ENCODE measurements around the gene BMX. TPM values are rescaled to one million over a fixed set of nuclear protein-coding genes. Genes with fewer than 3 reads are reported as not detected.

Gene BMX
- total RNA-seq, 5 donors from 2014 or later (not counting 1 experiment from before 2014, with no cell fraction given), result not detected

DNA sequence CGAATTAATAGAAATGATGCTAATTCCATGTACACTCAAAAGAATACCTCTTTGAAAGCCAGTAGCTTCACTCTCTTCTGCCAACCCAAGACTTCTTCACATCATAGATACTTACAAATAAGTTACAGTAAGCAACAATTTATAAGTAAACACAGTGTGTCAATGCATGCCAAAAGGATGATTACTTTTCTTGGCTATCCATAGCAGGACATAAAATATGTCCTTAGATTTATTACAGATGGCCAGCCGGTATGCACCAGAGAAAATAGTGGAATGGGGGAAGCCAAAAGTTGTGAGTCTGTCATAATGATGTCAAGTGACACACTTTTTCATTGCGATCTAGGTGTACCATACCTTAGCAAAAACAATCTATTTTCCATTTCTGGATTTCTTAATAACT is 631 bp upstream of the BMX start:
- no peak overlapping the region for H3K27ac Mint-ChIP-seq
- H3K9me3 ChIP-seq, result no peaks in the 10 kb centered on the region
- CTCF ChIA-PET, result interaction anchor here in 1 of 2 donors (0.6 kb wide), 1 partner anchor 294 kb away, joined by 3 read pairs; no protein-coding TSS in a partner anchor
- WGBS (ENCODE audit: insufficient coverage), result no CpG with 5 or more reads among the region's 3 CpGs
- no peaks in the 10 kb centered on the region for H3K36me3 ChIP-seq (ENCODE audit: control insufficient read depth in 2 of 2, extremely low read depth in 1 of 2, insufficient read depth in 1 of 2, low read length in 1 of 2)
- no peak for ATAC-seq (replicated peaks in 1 of 4)
- H3K4me1 ChIP-seq (ENCODE audit: control insufficient read depth in 1 of 2, extremely low read depth in 1 of 2, insufficient read depth in 2 of 2, low read length in 2 of 2), result no peaks in the 10 kb centered on the region
- H3K9me3 Mint-ChIP-seq, result no peaks in the 10 kb centered on the region
- H3K36me3 Mint-ChIP-seq, result no peaks in the 10 kb centered on the region
- H3K4me3 ChIP-seq (ENCODE audit: control insufficient read depth in 1 of 2, extremely low read depth in 1 of 2, low read length in 1 of 2), result no peak overlapping the region
- H3K27me3 Mint-ChIP-seq, result peaks cover 10 to 75% of the 10 kb centered on the region in 2 donors
- peaks cover 0 to 7% (median 2%) of the 10 kb centered on the region in 3 donors for H3K4me1 Mint-ChIP-seq
- no peak overlapping the region for H3K27ac ChIP-seq (ENCODE audit: low read length)
- no peak overlapping the region for H3K4me3 Mint-ChIP-seq
- POLR2A ChIA-PET, result no interaction called here
- peaks cover 0 to 3% of the 10 kb centered on the region in 2 experiments for H3K27me3 ChIP-seq (replicated peaks in 1 of 2; ENCODE audit: control insufficient read depth in 2 of 2, extremely low read depth in 1 of 2, insufficient read depth in 2 of 2, low read length in 1 of 2)
- DNase-seq, result no peak

DNA sequence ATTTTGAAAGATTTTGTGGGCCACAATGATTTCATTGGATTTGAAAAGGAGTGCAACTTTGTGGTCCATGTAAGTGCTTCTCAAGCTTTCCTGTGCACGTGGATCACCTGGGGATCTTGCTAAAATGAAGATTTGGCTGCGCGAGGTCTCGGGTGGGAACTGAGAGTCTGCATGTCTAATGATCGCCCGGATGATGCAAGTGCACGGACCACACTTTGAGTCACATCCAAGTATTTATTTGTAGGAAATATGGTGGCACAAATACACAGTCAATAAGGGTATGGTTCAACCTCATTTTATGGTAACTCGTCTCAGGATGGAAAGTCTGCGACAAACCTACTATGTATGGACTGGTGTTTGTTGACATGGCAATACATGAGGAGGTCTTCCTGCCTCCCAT is 899 bp downstream of the BMX start:
- no peaks in the 10 kb centered on the region for H3K36me3 ChIP-seq (ENCODE audit: control insufficient read depth in 2 of 2, extremely low read depth in 1 of 2, insufficient read depth in 1 of 2, low read length in 1 of 2)
- DNase-seq (no peak), ATAC-seq (replicated peaks in 1 of 4) (no peak)
- Mint-ChIP-seq H3K4me3 (no peak overlapping the region), H3K27me3 (peaks cover 10 to 75% of the 10 kb centered on the region in 2 donors), H3K36me3 (no peaks in the 10 kb centered on the region), H3K4me1 (peaks cover 0 to 7% (median 2%) of the 10 kb centered on the region in 3 donors), H3K27ac (no peak overlapping the region), H3K9me3 (no peaks in the 10 kb centered on the region)
- 79% methylated on average over 2 of the region's 9 CpGs for WGBS (ENCODE audit: insufficient coverage)
- no peak overlapping the region for H3K4me3 ChIP-seq (ENCODE audit: control insufficient read depth in 1 of 2, extremely low read depth in 1 of 2, low read length in 1 of 2)
- CTCF ChIA-PET, result no interaction called here
- POLR2A ChIA-PET, result no interaction called here
- peaks cover 0 to 3% of the 10 kb centered on the region in 2 experiments for H3K27me3 ChIP-seq (replicated peaks in 1 of 2; ENCODE audit: control insufficient read depth in 2 of 2, extremely low read depth in 1 of 2, insufficient read depth in 2 of 2, low read length in 1 of 2)
- no peak overlapping the region for H3K27ac ChIP-seq (ENCODE audit: low read length)
- no peaks in the 10 kb centered on the region for H3K9me3 ChIP-seq
- H3K4me1 ChIP-seq (ENCODE audit: control insufficient read depth in 1 of 2, extremely low read depth in 1 of 2, insufficient read depth in 2 of 2, low read length in 2 of 2), result no peaks in the 10 kb centered on the region

DNA sequence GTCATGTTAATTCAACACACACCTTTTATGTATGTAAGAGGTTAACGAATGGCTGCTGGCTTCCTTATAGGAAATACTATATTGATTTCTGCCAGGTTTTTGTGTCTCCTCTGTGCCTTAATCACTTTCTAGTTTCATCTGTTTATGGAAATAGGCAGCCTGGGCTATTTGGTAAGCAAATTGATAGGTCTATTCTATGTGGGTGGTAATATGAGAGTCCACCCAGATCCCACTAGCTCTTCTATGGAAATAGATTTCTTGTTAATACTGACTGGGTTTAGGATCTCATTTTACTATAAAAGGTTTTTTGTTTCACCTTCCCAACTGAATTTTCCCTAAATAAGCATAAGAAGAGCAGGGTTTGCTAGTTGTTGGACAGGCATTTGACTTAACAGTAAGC is 4.1 kb downstream of the BMX start:
- Histone ChIP-seq H3K9me3 (no peaks in the 10 kb centered on the region), H3K36me3 (ENCODE audit: control insufficient read depth in 2 of 2, extremely low read depth in 1 of 2, insufficient read depth in 1 of 2, low read length in 1 of 2) (no peaks in the 10 kb centered on the region), H3K4me1 (ENCODE audit: control insufficient read depth in 1 of 2, extremely low read depth in 1 of 2, insufficient read depth in 2 of 2, low read length in 2 of 2) (no peaks in the 10 kb centered on the region), H3K27me3 (replicated peaks in 1 of 2; ENCODE audit: control insufficient read depth in 2 of 2, extremely low read depth in 1 of 2, insufficient read depth in 2 of 2, low read length in 1 of 2) (peaks cover 0 to 3% of the 10 kb centered on the region in 2 experiments), H3K4me3 (ENCODE audit: control insufficient read depth in 1 of 2, extremely low read depth in 1 of 2, low read length in 1 of 2) (no peak overlapping the region), H3K27ac (ENCODE audit: low read length) (no peak overlapping the region)
- CTCF ChIA-PET, result no interaction called here
- no CpG with 5 or more reads among the region's 1 CpG for WGBS (ENCODE audit: insufficient coverage)
- H3K4me1 Mint-ChIP-seq, result no peaks in the 10 kb centered on the region
- DNase-seq (no peak), ATAC-seq (replicated peaks in 1 of 4) (no peak)
- no peaks in the 10 kb centered on the region for H3K36me3 Mint-ChIP-seq
- peaks cover 7 to 71% of the 10 kb centered on the region in 2 donors for H3K27me3 Mint-ChIP-seq
- no peak overlapping the region for H3K27ac Mint-ChIP-seq
- POLR2A ChIA-PET, result no interaction called here
- no peaks in the 10 kb centered on the region for H3K9me3 Mint-ChIP-seq
- no peak overlapping the region for H3K4me3 Mint-ChIP-seq

DNA sequence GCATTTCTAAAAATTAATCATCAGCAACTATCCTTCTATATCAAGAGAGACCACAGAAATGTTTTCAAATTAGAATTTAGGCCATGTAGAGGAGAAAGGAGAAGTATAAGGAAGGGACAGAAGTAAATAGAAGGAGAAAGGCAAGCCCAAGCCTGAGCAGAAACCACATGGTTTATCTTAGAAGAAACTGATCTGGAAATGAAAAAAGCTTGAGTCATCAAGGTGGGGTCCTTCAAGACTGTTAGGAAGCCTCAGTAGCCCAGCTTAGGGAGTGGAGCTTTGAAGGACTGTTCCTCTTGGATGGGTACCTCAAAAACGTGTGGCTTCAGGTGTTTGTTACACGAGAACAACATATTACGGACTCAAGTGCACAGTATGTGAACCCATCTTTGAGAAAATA is 4.5 kb downstream of the BMX start:
- Mint-ChIP-seq H3K4me3 (no peak overlapping the region), H3K4me1 (no peaks in the 10 kb centered on the region), H3K27ac (no peak overlapping the region), H3K36me3 (no peaks in the 10 kb centered on the region), H3K27me3 (peaks cover 7 to 71% of the 10 kb centered on the region in 2 donors), H3K9me3 (no peaks in the 10 kb centered on the region)
- ATAC-seq (replicated peaks in 1 of 4), result no peak
- H3K9me3 ChIP-seq, result no peaks in the 10 kb centered on the region
- no peak for DNase-seq
- no peaks in the 10 kb centered on the region for H3K36me3 ChIP-seq (ENCODE audit: control insufficient read depth in 2 of 2, extremely low read depth in 1 of 2, insufficient read depth in 1 of 2, low read length in 1 of 2)
- H3K27me3 ChIP-seq (replicated peaks in 1 of 2; ENCODE audit: control insufficient read depth in 2 of 2, extremely low read depth in 1 of 2, insufficient read depth in 2 of 2, low read length in 1 of 2), result peaks cover 0 to 3% of the 10 kb centered on the region in 2 experiments
- WGBS (ENCODE audit: insufficient coverage), result no CpG with 5 or more reads among the region's 3 CpGs
- H3K4me3 ChIP-seq (ENCODE audit: control insufficient read depth in 1 of 2, extremely low read depth in 1 of 2, low read length in 1 of 2), result no peak overlapping the region
- H3K4me1 ChIP-seq (ENCODE audit: control insufficient read depth in 1 of 2, extremely low read depth in 1 of 2, insufficient read depth in 2 of 2, low read length in 2 of 2), result no peaks in the 10 kb centered on the region
- H3K27ac ChIP-seq (ENCODE audit: low read length), result no peak overlapping the region
- POLR2A ChIA-PET, result no interaction called here
- CTCF ChIA-PET, result no interaction called here

DNA sequence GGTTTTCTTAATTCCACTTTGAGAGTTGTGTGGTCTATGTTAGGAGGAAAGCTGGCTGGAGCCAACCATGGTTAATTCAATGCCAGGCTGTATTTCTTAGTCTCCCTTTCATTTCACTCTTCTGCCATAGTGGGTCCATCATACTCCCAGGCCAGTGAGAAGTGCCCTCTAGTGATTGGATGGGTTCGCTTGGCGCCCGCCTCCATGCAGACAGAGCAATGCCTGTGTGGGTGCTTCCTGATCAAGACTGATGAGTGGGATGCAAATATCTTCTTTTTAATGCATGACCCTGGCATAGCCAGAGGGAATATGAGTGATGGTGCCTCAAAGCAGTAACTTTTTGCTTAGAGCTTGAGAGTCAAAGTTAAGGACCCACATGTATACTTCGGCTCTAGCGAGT is 6.4 kb downstream of the BMX start:
- H3K27me3 ChIP-seq (replicated peaks in 1 of 2; ENCODE audit: control insufficient read depth in 2 of 2, extremely low read depth in 1 of 2, insufficient read depth in 2 of 2, low read length in 1 of 2), result peaks cover 0 to 3% of the 10 kb centered on the region in 2 experiments
- Mint-ChIP-seq H3K9me3 (no peaks in the 10 kb centered on the region), H3K36me3 (no peaks in the 10 kb centered on the region), H3K4me3 (no peak overlapping the region), H3K4me1 (no peaks in the 10 kb centered on the region), H3K27ac (no peak overlapping the region), H3K27me3 (peaks cover 7 to 65% of the 10 kb centered on the region in 2 donors)
- WGBS (ENCODE audit: insufficient coverage), result 80% methylated on average over 2 of the region's 5 CpGs
- H3K4me3 ChIP-seq (ENCODE audit: control insufficient read depth in 1 of 2, extremely low read depth in 1 of 2, low read length in 1 of 2), result no peak overlapping the region
- H3K36me3 ChIP-seq (ENCODE audit: control insufficient read depth in 2 of 2, extremely low read depth in 1 of 2, insufficient read depth in 1 of 2, low read length in 1 of 2), result no peaks in the 10 kb centered on the region
- ChIA-PET CTCF (no interaction called here), POLR2A (no interaction called here)
- no peak overlapping the region for H3K27ac ChIP-seq (ENCODE audit: low read length)
- no peak for ATAC-seq (replicated peaks in 1 of 4)
- no peaks in the 10 kb centered on the region for H3K9me3 ChIP-seq
- no peaks in the 10 kb centered on the region for H3K4me1 ChIP-seq (ENCODE audit: control insufficient read depth in 1 of 2, extremely low read depth in 1 of 2, insufficient read depth in 2 of 2, low read length in 2 of 2)
- no peak for DNase-seq

DNA sequence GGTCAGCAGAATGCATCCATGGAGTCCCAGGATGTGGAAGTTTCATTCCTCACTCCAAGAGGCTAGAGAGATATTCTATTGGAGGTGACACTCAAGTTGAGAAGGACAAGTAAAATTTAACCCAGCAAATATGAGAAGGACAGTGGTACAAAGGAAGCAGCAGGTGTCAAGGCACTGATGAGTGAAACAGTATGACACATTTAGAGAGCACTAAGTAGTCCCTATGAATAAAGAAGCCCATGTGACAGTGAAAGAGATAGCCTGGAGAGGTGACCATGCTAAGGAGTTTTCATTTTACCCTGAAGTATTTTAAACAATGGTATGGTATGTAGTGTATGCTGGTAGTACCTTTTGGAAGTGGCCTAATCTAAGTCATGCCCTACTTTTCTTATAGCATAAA is 9.2 kb downstream of the BMX start:
- Histone ChIP-seq H3K36me3 (ENCODE audit: control insufficient read depth in 2 of 2, extremely low read depth in 1 of 2, insufficient read depth in 1 of 2, low read length in 1 of 2) (no peaks in the 10 kb centered on the region), H3K27ac (ENCODE audit: low read length) (no peak overlapping the region), H3K27me3 (replicated peaks in 1 of 2; ENCODE audit: control insufficient read depth in 2 of 2, extremely low read depth in 1 of 2, insufficient read depth in 2 of 2, low read length in 1 of 2) (no peaks in the 10 kb centered on the region), H3K4me3 (ENCODE audit: control insufficient read depth in 1 of 2, extremely low read depth in 1 of 2, low read length in 1 of 2) (no peak overlapping the region), H3K4me1 (ENCODE audit: control insufficient read depth in 1 of 2, extremely low read depth in 1 of 2, insufficient read depth in 2 of 2, low read length in 2 of 2) (no peaks in the 10 kb centered on the region), H3K9me3 (no peaks in the 10 kb centered on the region)
- no peak for ATAC-seq (replicated peaks in 1 of 4)
- POLR2A ChIA-PET, result no interaction called here
- H3K27me3 Mint-ChIP-seq, result peaks cover 0 to 50% of the 10 kb centered on the region in 2 donors
- H3K9me3 Mint-ChIP-seq, result no peaks in the 10 kb centered on the region
- no peak for DNase-seq
- H3K4me3 Mint-ChIP-seq, result no peak overlapping the region
- H3K4me1 Mint-ChIP-seq, result no peaks in the 10 kb centered on the region
- no peaks in the 10 kb centered on the region for H3K36me3 Mint-ChIP-seq
- CTCF ChIA-PET, result no interaction called here
- H3K27ac Mint-ChIP-seq, result no peak overlapping the region

DNA sequence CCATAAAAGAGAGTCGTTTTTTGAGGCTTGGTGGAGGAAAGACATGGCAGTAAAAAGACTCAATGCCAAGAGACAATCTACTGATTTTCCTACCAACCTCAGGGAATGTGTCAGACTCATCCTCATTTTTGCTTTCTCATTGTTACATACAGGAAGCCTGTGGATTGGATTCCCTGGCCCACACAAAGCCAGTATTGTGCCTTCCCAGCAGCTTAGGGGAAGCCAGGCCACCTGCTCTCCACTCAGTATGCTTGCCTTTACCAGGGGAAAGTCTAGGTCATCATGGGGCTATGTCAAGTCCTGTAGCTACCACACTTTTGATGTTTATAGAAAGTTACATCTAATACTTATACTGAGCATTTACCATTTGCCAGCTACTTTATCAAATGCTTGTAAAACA is 11.0 kb downstream of the BMX start:
- Histone ChIP-seq H3K4me1 (ENCODE audit: control insufficient read depth in 1 of 2, extremely low read depth in 1 of 2, insufficient read depth in 2 of 2, low read length in 2 of 2) (no peaks in the 10 kb centered on the region), H3K9me3 (no peaks in the 10 kb centered on the region), H3K36me3 (ENCODE audit: control insufficient read depth in 2 of 2, extremely low read depth in 1 of 2, insufficient read depth in 1 of 2, low read length in 1 of 2) (no peaks in the 10 kb centered on the region), H3K4me3 (ENCODE audit: control insufficient read depth in 1 of 2, extremely low read depth in 1 of 2, low read length in 1 of 2) (no peak overlapping the region), H3K27ac (ENCODE audit: low read length) (no peak overlapping the region), H3K27me3 (replicated peaks in 1 of 2; ENCODE audit: control insufficient read depth in 2 of 2, extremely low read depth in 1 of 2, insufficient read depth in 2 of 2, low read length in 1 of 2) (no peaks in the 10 kb centered on the region)
- Mint-ChIP-seq H3K9me3 (no peaks in the 10 kb centered on the region), H3K4me1 (no peaks in the 10 kb centered on the region), H3K27me3 (peaks cover 0 to 43% of the 10 kb centered on the region in 2 donors), H3K36me3 (no peaks in the 10 kb centered on the region), H3K4me3 (no peak overlapping the region), H3K27ac (no peak overlapping the region)
- POLR2A ChIA-PET, result no interaction called here
- DNase-seq (no peak), ATAC-seq (replicated peaks in 1 of 4) (no peak)
- no CpG with 5 or more reads among the region's 1 CpG for WGBS (ENCODE audit: insufficient coverage)
- CTCF ChIA-PET, result no interaction called here

All from T-cell (primary cell).